NCI-H2107 treated with DMSO at 0.1 percent for 48 hours (cell line): ENCODE measurements around the gene OR5B2.
"Not testable (repeated sequence)": the region's sequence is repeated elsewhere in the genome, so short reads cannot be mapped to it uniquely, and the experiment has no call there.

Experiments used
- DNase-seq: peaks from one replicate; lab custom pipeline; 2025; ENCODE audit not compliant: unreplicated experiment; lab: John Stamatoyannopoulos, UW

The OR5B2 gene

DNA sequence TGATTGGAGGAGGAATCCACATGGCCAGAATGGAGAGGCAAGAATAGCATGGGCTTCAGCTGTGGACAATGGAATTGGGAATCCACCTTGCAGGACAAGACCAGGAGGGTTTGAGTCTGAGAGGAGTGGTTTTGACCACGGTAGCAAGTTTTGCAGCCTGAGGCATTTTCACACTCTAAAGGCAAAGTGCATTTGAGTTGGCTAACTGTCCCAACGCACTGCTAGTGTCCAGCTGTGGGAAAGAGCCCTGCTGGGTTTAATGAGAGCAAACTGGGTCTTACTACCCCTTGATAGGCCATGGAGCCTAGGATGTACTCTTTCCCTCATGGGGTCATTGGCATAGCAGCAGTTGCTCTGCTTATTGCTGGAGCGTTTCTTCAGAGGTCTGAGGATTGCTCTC, at the start of gene OR5B2:
Gene OR5B2, minus strand, starts transcription at position 101 of the 400 bp plus-strand sequence. CDS start 4,860 bp downstream, outside the sequence.
- no peak for DNase-seq

DNA sequence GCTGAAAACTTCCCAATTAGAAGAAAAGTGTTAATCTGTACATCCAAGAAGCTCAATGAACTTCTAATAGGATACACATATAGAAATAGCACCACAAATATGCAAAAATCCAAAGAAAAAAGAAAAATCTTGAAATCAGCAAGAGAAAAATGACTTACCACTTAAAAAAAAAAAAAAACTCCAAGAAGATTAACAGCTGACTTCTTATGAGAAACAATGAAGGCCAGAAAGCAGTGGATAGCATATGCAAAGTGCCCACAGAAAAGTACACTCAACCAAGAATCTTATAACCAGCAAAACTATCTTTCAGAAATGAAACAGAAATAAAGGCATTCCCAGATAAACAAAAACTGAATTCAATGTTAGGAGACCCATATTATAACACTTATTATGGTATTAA, 44.0 kb upstream of the OR5B2 start:
- no peak for DNase-seq

DNA sequence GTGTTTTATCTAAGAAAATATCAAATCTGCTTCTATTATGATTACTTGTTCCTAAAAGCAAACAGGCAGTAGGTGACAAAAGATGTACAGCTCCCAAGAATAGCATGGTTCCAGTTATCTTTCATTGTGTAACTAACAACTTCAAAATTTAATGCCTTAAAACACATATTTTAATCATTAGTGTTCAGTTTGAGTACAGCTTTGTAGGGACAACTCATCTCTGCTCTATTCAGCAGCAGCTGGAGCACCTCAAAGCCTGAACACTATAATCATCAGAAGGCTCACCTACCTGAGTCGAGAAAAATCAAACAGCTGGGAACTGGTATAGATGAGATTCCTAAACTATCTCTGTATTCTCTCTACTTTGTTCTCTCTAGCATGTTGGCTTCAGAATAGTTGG, 38.4 kb upstream of the OR5B2 start:
- DNase-seq: no peak

DNA sequence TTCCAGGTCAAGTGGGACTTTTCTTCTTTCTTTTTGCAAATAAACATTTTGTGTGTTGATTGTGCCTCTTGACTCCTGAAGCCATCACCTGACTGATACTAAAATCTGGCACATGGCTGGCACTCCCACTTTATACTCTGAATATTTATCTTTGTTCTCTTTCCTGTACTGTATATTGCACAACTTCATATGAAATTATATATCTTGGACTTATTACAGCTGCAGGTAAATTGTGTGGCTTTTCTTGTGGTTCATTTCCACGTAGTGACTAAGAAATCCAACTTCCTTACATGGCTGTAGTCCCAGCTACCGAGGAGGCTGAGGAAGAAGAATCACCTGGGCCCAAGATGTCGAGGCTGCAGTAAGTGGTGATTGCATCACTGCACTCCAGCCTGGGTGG, 37.8 kb upstream of the OR5B2 start:
- no peak for DNase-seq

DNA sequence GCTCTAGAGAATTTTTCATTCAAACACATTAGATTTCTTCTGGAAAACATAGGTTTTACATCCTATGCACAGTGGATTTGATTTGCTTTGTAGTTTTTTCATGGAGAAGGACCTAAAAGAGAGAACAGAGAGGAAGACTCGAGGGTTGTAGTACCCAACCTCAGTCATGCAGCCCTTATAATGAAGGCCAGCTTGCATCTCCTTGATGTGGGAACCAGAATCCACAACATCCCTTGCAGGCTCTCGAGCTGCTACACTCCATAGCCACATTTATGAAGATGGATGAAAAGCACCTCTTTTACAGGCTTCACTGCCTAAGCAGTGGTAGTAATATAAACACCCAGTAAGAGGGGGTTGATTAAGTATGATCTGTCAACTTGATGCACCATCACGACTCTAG, 23.7 kb upstream of the OR5B2 start:
- DNase-seq: no peak

DNA sequence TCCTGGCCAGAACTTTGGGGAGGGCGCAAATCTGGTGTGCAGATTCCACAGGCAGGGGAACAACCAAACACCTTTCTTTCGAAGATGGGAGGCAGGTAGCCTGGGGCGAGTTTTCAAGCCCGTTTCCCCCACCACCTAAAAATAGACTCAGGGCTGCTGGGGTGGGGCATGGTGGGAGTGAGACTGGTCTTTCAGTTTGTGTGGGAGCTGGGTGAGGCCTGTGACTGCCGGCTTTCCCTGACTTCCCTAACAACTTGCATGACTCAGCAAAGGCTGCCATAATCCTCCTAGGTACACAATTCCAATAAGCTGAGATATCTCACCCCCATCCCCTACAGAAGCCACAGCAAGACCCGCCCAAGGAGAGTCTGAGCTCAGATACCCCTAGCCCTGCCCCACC, 18.4 kb upstream of the OR5B2 start:
- no peak for DNase-seq

DNA sequence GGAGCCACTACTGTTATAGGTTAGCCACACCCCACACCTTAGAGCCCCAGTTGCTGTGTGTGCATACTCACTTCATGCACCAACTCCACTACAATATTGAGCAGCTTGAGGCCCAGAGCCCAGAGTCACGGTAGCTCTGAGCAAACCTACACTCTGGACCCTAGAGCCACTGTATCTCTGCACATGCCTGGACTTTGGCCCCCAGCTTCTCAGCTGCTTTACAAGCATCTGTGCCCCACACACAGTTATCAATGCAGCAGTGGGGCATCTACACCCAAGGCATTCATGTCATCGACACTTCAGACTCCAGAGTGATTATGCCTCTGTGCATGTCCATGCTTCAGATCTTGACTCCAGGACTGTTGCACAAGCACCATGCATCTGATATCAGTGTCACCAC, 16.4 kb upstream of the OR5B2 start:
- DNase-seq: no peak

DNA sequence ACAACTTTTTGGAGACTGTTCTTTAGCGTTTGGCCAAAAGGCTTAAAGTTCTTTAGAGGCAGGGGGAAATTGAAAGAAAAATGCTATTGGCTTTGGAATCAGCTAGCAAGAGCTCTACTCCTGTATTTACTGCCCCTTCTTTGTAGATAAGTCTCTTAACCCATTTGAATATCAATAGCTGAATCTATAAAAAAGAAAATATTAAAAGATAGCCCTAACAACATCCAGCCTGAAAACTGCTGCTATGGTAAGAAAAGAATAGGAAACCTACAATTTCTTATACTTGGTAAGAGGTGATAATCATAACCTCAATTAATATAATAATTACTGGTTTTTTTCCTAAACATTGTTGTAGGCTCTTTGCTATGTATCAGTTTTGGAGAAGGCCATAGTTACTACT, 14.2 kb upstream of the OR5B2 start, which contains the start of gene OR5B12:
Gene OR5B12, minus strand, starts transcription at position 101 of the 400 bp plus-strand sequence. CDS start 2,085 bp downstream, outside the sequence.
- no peak for DNase-seq

DNA sequence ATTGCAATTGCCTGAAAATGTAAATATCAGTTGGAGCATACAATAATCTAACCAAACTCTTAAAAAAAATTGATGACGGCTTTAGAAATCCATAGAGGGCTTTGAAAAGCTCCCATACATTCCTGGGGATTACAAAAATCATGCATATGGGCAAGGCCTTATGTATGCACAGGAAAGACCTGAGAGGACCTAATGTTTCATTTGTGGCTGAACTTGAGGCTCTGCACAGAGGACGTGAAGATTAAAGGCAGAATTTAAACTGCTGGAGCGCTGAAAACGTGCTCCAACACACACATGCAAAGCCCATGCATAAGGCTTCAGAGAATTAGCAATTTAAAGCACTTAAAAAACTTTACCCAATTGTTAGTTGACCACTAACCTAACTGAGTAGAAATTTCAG, 10.6 kb upstream of the OR5B2 start:
- no peak for DNase-seq

DNA sequence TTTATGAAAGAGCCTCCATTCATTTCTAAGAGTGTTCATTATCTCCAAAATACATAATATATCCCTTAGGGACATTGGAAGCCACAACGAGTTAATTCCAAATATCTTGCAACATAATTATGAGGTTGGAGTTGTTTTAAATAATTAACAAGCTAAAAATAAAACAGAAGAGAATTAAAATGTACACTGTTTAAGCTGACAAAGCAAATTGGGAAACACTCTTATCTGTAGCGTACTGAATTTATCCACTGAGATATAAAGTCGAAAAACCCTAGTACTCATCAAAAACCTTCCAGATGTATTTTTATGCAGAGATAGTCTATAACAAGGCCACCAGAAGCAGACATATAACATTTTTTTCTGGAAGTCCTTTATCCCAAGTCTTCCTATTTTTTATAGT, 6.3 kb upstream of the OR5B2 start:
- DNase-seq: no peak

DNA sequence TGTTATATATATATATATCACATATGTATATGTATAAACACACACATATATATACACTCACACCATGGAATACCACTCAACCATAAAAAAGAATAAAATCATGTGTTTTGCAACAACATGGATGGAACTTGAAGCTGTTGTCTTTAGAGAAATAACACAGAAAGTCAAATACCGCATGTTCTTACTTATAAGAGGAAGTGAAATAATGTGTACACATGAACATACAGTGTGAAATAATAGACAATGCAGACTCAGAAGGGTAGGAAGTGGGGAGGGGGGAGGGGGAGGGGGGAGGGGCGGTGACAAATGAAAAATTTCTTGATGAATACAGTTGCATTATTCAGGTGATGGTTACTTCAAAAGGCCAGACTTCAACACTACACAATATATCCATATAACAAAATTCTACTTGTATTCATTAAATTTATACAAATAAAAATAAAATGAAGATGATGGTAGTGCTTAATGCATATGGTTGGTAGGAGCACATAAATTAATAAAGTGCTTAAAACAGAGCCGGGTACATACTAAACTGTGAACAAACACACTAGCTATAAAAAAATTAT, 5.8 kb upstream of the OR5B2 start:
- DNase-seq: no peak

DNA sequence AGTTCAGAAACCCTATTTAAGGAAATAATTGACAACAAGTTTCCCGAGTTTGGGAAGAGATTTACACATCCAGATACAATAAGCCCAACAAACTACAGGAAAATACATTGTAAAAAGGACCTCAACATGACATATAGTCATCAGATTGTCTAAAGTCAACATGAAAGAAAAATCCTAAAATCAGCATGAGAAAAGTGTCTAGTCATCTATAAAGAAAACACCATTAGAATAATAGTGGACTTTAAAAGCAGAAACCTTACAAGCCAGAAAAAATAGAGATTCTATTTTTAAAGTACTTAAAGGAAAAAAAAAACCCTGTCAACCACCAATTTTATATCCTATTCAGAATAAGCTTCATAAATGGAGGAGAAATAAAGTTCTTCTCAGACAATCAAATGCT, 1.4 kb upstream of the OR5B2 start:
- no peak for DNase-seq

DNA sequence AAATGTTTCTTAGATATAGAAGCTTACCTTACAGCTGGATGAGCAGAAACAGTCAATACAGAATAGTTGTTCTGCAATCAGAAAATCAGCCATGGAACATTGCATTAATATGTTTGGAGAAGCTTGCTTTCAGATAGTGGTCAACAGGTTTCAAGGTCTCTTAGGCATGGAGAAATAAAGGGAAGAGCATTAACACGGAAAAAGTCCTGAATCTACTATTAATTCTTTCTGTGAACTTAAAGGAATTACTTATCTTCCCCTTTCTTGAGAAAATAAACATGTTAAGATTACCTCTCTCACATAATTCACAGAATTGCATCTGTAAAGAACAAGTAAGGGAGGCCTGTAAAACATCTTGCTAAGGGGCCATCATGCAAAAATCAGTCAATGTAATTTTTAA, 21.1 kb downstream of the OR5B2 start, which contains the start of gene OR5B3:
Gene OR5B3, minus strand, starts transcription at position 101 of the 400 bp plus-strand sequence. CDS start 3,465 bp downstream, outside the sequence.
- DNase-seq: no peak

DNA sequence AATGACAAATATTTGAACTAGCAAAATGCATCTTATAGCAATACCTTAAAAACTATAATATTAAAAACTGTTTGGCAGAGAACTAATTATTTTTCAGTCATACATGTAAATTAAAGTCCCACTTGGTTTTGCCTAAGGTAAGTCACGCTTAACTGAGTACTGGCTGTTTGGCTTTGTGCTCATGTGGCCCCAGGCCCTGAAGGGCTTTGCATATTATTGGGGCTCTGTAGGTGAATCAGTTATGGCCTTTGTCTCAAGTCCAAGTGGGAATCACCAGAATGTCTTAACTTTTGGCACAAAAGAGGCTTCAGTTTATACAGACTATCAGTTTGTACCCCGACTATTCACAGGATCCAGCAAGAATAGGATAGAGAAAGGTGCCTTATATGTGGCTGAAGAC, 28.3 kb downstream of the OR5B2 start:
- not testable (repeated sequence) for DNase-seq

DNA sequence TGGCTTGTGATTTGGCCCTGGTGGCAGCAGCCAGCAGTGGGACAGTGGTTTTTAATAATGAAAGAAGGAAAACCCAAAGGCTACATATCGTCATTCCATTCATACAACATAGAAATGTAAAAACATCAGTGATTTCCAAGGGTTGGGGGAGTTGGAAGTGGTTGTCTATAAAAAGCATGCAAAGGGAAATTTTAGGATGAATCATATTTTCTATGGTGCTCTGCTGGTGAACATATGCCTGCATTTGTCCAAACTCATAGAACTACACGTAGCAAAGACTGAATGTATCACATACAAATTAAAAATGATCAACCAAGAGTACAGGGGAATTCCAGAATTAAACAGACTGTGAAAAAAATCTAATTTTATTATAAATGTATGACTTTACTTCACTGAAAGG, 32.3 kb downstream of the OR5B2 start:
- no peak for DNase-seq

DNA sequence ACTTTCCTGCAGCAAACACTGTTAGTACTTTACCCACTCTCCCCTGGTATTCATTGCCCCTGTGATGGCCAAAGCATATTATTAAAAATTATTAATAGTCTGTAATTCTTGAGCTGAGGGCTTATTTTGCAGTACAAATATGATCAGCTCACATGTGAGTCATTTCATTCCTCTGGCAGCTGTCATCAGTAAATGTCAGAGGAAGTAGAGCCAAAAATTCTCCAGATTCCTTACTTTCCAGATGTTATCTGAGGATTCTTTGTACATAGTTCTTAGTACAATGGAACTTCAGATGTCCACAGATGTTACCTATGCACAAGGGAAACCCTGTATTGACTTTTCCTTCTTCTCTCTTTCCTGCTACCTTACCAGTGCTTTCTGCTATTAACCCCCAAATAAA, 33.7 kb downstream of the OR5B2 start:
- no peak for DNase-seq

DNA sequence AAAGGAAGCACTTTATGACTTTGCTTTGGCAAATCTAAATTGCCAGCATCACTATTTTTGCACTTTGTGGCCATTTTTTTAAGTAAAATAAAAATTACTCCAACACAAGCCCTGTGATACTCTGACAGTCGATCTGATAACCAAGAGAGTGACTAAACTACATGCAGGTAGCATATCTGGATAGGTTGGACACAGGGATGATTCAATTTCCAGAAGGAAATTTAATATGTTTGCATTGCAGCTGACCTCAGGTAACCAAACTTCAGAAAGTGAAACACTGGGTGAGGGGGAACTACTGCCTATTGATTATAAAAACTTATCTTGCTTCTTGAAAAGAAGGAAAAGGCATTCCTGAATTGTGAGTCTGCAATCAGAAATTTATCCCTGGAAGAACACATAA, 35.2 kb downstream of the OR5B2 start:
- DNase-seq: no peak

DNA sequence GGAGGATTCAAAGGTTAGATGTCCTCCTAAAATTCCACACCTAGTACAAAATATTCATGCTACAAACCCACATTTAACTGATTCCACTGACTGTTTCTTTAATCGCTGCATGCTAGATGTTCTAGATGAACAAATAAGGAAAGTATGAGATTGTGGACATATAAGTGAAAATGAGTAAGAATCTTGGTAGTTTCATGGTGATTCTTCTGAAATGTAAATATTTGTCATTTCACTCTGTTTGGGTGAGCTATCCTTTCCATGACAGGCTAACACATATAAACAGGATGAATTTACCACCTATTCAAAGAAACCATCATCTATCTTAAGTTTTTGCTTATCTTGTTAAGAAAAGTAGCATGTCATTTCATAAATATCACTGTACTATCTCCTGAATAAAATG, 36.0 kb downstream of the OR5B2 start:
- no peak for DNase-seq

DNA sequence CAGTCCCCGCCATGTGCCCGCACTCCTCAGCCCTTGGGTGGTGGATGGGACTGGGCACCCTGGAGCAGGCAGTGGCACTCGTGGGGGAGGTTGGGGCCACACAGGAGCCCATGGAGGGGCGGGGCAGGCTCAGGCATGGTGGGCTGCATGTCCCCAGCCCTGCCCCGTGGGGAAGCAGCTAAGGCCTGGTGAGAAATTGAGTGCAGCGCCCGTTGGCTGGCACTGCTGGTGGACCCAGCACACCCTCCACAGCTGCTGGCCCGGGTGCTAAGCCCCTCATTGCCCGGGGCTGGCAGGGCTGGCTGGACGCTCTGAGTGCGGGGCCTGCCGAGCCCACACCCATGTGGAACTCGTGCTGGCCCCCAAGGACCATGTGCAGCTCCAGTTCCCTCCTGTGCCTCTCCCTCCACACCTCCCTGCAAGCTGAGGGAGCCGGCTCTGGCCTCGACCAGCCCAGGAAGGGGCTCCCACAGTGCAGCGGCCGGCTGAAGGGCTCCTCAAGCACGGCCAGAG, 37.3 kb downstream of the OR5B2 start:
- DNase-seq: no peak
